ENCODE results near the gene CLCN3. TPM values are rescaled to one million over a fixed set of nuclear protein-coding genes. Genes with fewer than 3 reads are reported as not detected.

The CLCN3 gene
- polyA plus RNA-seq (2012; ENCODE audit: insufficient read length, low read depth) = 6.9 TPM

- TF ChIP-seq FOXP2 (optimal IDR thresholded peaks at IDR 0.05; ENCODE audit: borderline replicate concordance, extremely low read depth, extremely low read length, insufficient read depth) (peak; percentile 81), TAF1 (IDR thresholded peaks at IDR 0.05; ENCODE audit: borderline replicate concordance, insufficient read depth, low read length) (peak; percentile 84), POLR2AphosphoS5 (IDR thresholded peaks at IDR 0.05; ENCODE audit: low read depth, low read length) (peak; percentile 98), SIN3A (IDR thresholded peaks at IDR 0.05; ENCODE audit: borderline replicate concordance, insufficient read depth, low read length) (peak; percentile 83; the same call in 1 of the 2 replicates)
- TF ChIP-seq, protein P1, sequence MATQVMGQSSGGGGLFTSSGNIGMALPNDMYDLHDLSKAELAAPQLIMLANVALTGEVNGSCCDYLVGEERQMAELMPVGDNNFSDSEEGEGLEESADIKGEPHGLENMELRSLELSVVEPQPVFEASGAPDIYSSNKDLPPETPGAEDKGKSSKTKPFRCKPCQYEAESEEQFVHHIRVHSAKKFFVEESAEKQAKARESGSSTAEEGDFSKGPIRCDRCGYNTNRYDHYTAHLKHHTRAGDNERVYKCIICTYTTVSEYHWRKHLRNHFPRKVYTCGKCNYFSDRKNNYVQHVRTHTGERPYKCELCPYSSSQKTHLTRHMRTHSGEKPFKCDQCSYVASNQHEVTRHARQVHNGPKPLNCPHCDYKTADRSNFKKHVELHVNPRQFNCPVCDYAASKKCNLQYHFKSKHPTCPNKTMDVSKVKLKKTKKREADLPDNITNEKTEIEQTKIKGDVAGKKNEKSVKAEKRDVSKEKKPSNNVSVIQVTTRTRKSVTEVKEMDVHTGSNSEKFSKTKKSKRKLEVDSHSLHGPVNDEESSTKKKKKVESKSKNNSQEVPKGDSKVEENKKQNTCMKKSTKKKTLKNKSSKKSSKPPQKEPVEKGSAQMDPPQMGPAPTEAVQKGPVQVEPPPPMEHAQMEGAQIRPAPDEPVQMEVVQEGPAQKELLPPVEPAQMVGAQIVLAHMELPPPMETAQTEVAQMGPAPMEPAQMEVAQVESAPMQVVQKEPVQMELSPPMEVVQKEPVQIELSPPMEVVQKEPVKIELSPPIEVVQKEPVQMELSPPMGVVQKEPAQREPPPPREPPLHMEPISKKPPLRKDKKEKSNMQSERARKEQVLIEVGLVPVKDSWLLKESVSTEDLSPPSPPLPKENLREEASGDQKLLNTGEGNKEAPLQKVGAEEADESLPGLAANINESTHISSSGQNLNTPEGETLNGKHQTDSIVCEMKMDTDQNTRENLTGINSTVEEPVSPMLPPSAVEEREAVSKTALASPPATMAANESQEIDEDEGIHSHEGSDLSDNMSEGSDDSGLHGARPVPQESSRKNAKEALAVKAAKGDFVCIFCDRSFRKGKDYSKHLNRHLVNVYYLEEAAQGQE (IDR thresholded peaks at IDR 0.05; ENCODE audit: insufficient read depth in 1 of 2, low read depth in 2 of 2, low read length in 2 of 2) = peak in 1 of 2 experiments; percentile 55; a peak in 1 of 4 replicates
Observed at GRCh38 chr4:169619958-169620879, at the start of gene CLCN3. Gene CLCN3, plus strand, starts transcription at chr4:169620578. Its CDS starts 15,351 bp downstream, at chr4:169635929.

DNA sequence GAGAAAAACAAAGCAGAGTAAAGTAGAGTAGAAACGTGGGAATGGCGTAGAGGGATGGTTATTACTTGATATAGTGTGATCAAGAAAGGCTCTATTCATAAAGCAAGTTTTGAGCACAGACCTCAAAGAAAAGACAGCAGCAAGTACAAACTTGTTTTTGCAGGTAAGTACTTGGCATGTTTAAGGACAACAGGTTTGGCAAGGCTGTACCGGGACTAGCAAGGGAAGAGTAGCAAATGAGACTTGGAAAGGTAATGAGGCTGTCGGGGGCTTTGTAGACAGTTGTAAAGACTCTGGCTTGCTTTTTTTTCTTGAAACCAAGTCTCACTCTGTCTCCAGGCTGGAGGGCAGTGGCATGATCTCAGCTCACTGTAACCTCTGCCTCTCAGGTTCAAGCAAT, 48.9 kb upstream of the CLCN3 start:
- TF ChIP-seq TAF1 (IDR thresholded peaks at IDR 0.05; ENCODE audit: borderline replicate concordance, insufficient read depth, low read length) (no peak), FOXP2 (optimal IDR thresholded peaks at IDR 0.05; ENCODE audit: borderline replicate concordance, extremely low read depth, extremely low read length, insufficient read depth) (no peak), SIN3A (IDR thresholded peaks at IDR 0.05; ENCODE audit: borderline replicate concordance, insufficient read depth, low read length) (no peak), POLR2AphosphoS5 (IDR thresholded peaks at IDR 0.05; ENCODE audit: low read depth, low read length) (no peak)
- TF ChIP-seq, protein P1 (IDR thresholded peaks at IDR 0.05; ENCODE audit: insufficient read depth in 1 of 2, low read depth in 2 of 2, low read length in 2 of 2) = no peak

DNA sequence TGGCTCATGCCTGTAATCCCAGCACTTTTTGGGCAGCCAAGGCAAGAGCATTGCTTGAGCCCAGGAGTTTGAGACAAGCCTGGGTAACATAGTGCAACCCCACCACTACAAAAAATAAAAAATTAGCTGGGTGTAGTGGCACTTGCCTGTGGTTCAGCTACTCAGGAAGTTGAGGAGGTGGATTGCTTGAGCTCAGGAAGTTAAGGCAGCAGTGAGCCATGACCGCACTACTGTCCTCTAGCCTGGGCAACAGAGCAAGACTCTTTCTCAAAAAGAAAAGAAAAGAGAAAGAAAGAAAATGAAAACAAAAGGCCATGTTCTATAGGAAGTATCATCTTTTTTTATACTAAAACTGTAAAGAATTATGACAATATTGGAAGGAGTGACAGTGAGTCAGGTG, 46.5 kb upstream of the CLCN3 start:
- no peak for TF ChIP-seq POLR2AphosphoS5 (IDR thresholded peaks at IDR 0.05; ENCODE audit: low read depth, low read length)
- no peak for TF ChIP-seq FOXP2 (optimal IDR thresholded peaks at IDR 0.05; ENCODE audit: borderline replicate concordance, extremely low read depth, extremely low read length, insufficient read depth)
- TF ChIP-seq SIN3A (IDR thresholded peaks at IDR 0.05; ENCODE audit: borderline replicate concordance, insufficient read depth, low read length) = no peak
- TF ChIP-seq TAF1 (IDR thresholded peaks at IDR 0.05; ENCODE audit: borderline replicate concordance, insufficient read depth, low read length) = no peak
- TF ChIP-seq, protein P1 (IDR thresholded peaks at IDR 0.05; ENCODE audit: insufficient read depth in 1 of 2, low read depth in 2 of 2, low read length in 2 of 2) = no peak

DNA sequence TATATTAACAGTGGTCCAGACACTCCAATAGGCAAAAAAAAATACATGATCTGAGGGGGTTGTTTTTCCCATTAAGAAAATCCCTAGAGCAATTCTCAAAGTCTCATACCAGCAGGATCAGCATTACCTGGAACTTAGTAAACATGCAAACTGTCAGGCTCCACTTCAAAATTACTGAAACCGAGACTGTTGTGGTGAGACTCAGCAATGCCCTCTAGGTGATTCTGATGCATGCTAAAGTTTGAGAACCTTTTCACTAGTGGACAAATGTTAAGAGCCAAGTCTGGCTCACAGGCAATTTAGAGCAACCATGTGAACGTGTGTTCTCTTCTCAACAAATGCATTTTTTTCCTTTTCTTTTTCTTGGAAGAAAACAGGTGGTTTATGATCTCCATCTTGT, 38.2 kb upstream of the CLCN3 start:
- no peak for TF ChIP-seq TAF1 (IDR thresholded peaks at IDR 0.05; ENCODE audit: borderline replicate concordance, insufficient read depth, low read length)
- no peak for TF ChIP-seq POLR2AphosphoS5 (IDR thresholded peaks at IDR 0.05; ENCODE audit: low read depth, low read length)
- TF ChIP-seq FOXP2 (optimal IDR thresholded peaks at IDR 0.05; ENCODE audit: borderline replicate concordance, extremely low read depth, extremely low read length, insufficient read depth) = no peak
- TF ChIP-seq SIN3A (IDR thresholded peaks at IDR 0.05; ENCODE audit: borderline replicate concordance, insufficient read depth, low read length) = no peak
- TF ChIP-seq, protein P1 (IDR thresholded peaks at IDR 0.05; ENCODE audit: insufficient read depth in 1 of 2, low read depth in 2 of 2, low read length in 2 of 2) = no peak
